Measurements from ENCODE around the gene ELOB.

DNA sequence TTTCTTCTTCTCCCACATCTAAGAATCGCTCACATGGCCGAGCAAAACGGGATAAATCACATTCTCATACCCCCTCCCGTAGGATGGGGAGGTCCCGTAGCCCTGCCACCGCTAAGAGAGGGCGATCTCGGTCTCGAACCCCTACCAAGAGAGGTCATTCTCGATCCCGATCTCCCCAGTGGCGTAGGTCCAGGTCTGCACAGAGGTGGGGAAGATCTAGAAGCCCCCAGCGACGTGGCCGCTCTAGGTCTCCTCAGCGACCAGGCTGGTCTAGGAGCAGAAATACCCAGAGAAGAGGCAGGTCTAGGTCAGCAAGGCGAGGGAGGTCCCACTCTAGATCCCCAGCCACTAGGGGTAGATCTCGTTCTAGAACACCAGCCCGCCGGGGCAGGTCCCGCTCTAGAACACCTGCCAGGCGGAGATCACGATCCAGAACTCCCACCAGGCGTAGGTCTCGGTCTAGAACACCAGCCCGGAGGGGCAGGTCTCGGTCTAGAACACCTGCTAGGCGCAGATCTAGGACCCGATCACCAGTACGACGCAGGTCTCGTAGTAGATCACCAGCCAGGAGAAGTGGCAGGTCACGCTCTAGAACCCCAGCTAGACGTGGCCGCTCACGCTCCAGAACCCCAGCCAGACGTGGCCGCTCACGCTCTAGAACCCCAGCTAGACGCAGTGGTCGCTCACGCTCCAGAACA is 15.0 kb downstream of the ELOB start:
- TF ChIP-seq CTCF (IDR thresholded peaks at IDR 0.05) (no peak), EZH2 (IDR thresholded peaks at IDR 0.05) (no peak)

Data from neural progenitor cell (in vitro differentiated cells).